HG02763 (cell line): ENCODE data around the gene PCNX4.
A peak's percentile ranks its signal among the peaks of the same experiment; 100 is the strongest.
"Not testable (repeated sequence)": the region's sequence is repeated elsewhere in the genome, so short reads cannot be mapped to it uniquely, and the experiment has no call there.

ENCODE experiments used
- ATAC-seq: cut with Tn5 transposase; IDR thresholded peaks from one replicate; pipeline ENCODE4 v1.9.1; 2021; ENCODE audit warnings: mild to moderate bottlenecking, moderate library complexity; ENCODE audit not compliant: unreplicated experiment

PCNX4 gene

GRCh38 chr14:60091550-60092525, at the start of gene PCNX4:
PCNX4 (plus strand) TSS chr14:60091923; CDS start chr14:60107639, 15,716 bp downstream.
- ATAC-seq = peak; percentile 97

- not testable (repeated sequence) for ATAC-seq
Measured at GRCh38 chr14:60047976-60048375, 43.7 kb upstream of the PCNX4 start.

- ATAC-seq = no peak
Measured at GRCh38 chr14:60051721-60052221, 40.0 kb upstream of the PCNX4 start.

- no peak for ATAC-seq
Measured at GRCh38 chr14:60058087-60058486, 33.6 kb upstream of the PCNX4 start.

- no peak for ATAC-seq
Measured at GRCh38 chr14:60061371-60061770, 30.4 kb upstream of the PCNX4 start.

- ATAC-seq = peak; percentile 54
Measured at GRCh38 chr14:60064491-60065072, 27.1 kb upstream of the PCNX4 start.

GRCh38 chr14:60067882-60068281, 23.8 kb upstream of the PCNX4 start:
- no peak for ATAC-seq

- ATAC-seq = no peak
Measured at GRCh38 chr14:60079723-60080122, 12.0 kb upstream of the PCNX4 start.

GRCh38 chr14:60085085-60085484, 6.6 kb upstream of the PCNX4 start:
- ATAC-seq = no peak

GRCh38 chr14:60085693-60086092, 6.0 kb upstream of the PCNX4 start:
- no peak for ATAC-seq

GRCh38 chr14:60087668-60088067, 4.1 kb upstream of the PCNX4 start:
- ATAC-seq = no peak

GRCh38 chr14:60089221-60089620, 2.5 kb upstream of the PCNX4 start:
- ATAC-seq = no peak

GRCh38 chr14:60090864-60091519, 731 bp upstream of the PCNX4 start:
- ATAC-seq = no peak

- no peak for ATAC-seq
Measured at GRCh38 chr14:60092526-60092920, 800 bp downstream of the PCNX4 start.

GRCh38 chr14:60093080-60093479, 1.4 kb downstream of the PCNX4 start:
- ATAC-seq = no peak

GRCh38 chr14:60093606-60094005, 1.9 kb downstream of the PCNX4 start:
- ATAC-seq = no peak

- ATAC-seq = no peak
Measured at GRCh38 chr14:60094306-60094897, 2.7 kb downstream of the PCNX4 start.

- ATAC-seq = no peak
Measured at GRCh38 chr14:60095231-60095630, 3.5 kb downstream of the PCNX4 start.

- no peak for ATAC-seq
Measured at GRCh38 chr14:60095781-60096450, 4.2 kb downstream of the PCNX4 start.

GRCh38 chr14:60097974-60098373, 6.3 kb downstream of the PCNX4 start:
- ATAC-seq = no peak
